Rectal smooth muscle tissue (tissue), 1 donor: ENCODE measurements around the gene DNAJC9.
A peak's percentile ranks its signal among the peaks of the same experiment; 100 is the strongest.

Source experiments
- H3K27ac ChIP-seq: one replicate; pipeline ENCODE4 v1.7.0; 2013; ENCODE audit warnings: low read depth, low read length, inconsistent platforms
- H3K27me3 ChIP-seq: one replicate; pipeline ENCODE4 v1.7.0; 2013; ENCODE audit warnings: low read length; ENCODE audit not compliant: control insufficient read depth, insufficient read depth
- H3K36me3 ChIP-seq: one replicate; pipeline ENCODE4 v1.7.0; 2013; ENCODE audit warnings: low read length; ENCODE audit not compliant: control insufficient read depth, insufficient read depth
- H3K4me1 ChIP-seq: one replicate; pipeline ENCODE4 v1.7.0; 2013; ENCODE audit warnings: low read length; ENCODE audit not compliant: control insufficient read depth, insufficient read depth
- H3K4me3 ChIP-seq: one replicate; pipeline ENCODE4 v1.7.0; 2013; ENCODE audit warnings: low read length
- H3K9ac ChIP-seq: one replicate; pipeline ENCODE4 v1.7.0; 2013; ENCODE audit warnings: low read length

Gene DNAJC9

DNA sequence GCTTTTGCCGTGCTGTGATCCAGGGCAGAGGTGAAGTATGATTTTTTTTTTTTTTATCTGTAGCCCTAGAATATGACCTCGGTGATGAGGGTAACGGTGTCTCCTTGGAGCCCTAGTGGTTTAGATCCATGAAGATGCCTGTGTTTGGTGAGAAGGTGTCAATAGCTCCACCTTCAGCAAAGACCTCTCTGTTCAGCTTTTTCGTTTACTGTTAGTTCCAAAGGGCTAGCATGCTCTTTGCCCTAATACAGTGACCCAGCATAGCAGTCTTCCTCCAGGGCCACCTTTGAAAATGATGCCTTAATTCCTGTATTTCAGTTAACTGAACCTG, 6.1 kb upstream of the DNAJC9 start:
- Histone ChIP-seq H3K4me3 (peak overlapping the region; percentile 91), H3K9ac (peak overlapping the region; percentile 85)

DNA sequence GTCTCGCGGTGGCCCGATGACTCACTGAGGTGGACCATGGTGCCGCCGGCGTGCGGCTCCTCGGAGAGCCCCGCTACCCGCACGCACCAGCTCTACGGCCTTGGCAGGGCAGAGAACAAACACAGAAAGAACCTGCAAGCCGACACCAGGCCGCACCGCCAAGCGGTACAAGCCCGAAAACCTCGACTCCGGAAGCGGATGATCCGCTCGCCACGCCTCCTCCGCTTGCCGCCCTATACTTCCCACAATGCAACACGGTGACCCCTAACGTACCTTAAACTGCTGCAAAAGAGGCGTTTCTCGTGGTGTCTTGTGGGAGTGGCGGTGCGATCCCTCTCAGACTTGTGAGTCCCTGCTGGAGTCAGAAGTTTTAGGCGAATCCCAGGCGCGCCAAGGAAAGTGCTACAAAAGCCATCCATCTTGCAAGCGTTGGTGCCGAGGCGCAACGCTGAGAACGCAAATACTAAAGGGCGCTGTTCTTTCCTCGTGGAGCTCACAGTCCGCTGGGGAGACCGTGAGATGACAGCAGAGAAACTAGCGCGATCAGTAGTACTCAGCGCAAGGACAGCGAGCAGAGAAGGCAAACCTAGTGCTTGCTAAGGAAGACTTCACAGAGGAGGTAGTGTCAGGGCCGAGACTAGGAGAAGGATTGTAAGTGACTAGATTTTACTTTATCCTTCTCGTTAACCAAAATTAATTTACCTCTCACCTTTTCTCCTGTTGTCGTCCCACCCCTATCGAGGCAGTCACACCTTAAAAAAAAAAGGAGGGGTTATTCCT, 5.6 kb upstream of the DNAJC9 start, which contains the start of gene MRPS16:
Gene MRPS16, minus strand, starts transcription at position 200 of the 780 bp plus-strand sequence. Its CDS starts 162 bp downstream, at position 38.
- Histone ChIP-seq H3K9ac (peak within 1 kb of the TSS; percentile 91), H3K36me3 (no peaks in the 10 kb centered on the region), H3K4me3 (peak within 1 kb of the TSS; percentile 91), H3K27ac (peak within 1 kb of the TSS; percentile 88), H3K27me3 (no peaks in the 10 kb centered on the region), H3K4me1 (peaks cover 11% of the 10 kb centered on the region)

More for the DNA sequence above, 6.1 kb upstream of the DNAJC9 start:
- Histone ChIP-seq H3K4me1 (peaks cover 8% of the 10 kb centered on the region), H3K27ac (peak overlapping the region; percentile 88), H3K27me3 (no peaks in the 10 kb centered on the region), H3K36me3 (no peaks in the 10 kb centered on the region)

DNA sequence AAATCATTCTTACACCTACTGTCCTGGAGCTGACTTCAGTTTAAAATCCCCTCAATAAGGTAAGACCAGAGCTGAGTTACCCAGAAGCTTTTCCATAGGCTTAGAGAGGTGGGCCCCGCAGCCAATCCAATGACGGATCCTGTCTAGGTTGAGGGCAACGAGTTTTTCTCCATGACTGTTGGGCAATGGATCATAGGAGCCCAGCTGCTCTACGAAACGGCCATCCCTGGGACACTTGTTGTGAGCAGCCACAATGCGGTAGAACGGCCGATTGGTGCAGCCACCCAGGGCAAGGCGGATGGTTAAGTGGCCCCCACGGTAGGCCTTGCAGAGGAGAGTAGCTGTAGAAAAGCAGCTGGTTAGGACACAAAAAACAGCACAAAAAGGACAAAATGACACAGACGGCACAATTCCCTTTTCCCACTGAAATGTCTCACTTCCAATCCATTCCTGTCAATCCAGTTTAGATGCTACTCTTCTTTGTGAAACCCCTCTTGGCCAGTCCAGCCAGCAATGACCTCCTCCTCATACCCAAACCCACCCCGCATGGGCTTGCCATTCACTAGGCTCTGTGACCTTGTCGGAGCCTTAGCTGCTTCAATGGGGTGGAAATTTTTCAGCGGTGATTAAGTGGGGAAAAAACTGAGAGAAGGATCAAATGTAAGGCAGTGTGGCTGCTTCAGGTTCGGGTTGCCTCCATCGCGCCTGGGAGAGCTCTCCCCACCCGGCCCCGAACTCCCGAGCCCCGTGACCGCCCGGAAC, 4.8 kb upstream of the DNAJC9 start:
- peaks cover 13% of the 10 kb centered on the region for H3K4me1 ChIP-seq
- no peaks in the 10 kb centered on the region for H3K36me3 ChIP-seq
- H3K9ac ChIP-seq: peak overlapping the region; percentile 91
- no peaks in the 10 kb centered on the region for H3K27me3 ChIP-seq
- H3K4me3 ChIP-seq: peak overlapping the region; percentile 91
- peak overlapping the region; percentile 88 for H3K27ac ChIP-seq

DNA sequence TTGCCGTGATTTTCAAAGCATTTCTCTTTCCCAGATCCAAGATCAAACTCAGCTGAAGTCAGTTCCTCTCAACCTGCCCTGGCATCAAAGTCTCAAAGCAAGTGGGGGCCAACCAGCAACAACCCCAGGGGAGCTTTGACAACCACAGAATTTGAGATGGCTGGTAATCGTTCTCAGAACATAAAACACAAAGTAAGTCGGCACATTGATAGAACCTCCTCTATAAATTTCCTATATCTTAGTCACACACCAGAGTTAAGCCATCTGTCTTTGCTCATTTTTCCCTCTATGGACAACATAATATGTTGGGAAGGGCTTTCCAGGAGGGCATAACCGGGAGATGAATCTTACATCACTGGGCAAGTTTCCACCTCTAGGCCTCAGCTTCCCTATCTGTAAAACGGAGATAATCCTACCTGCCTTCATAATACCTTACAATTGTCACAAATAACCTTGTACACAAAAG, 1.2 kb upstream of the DNAJC9 start:
- H3K9ac ChIP-seq: no peak overlapping the region
- no peak overlapping the region for H3K27ac ChIP-seq
- H3K4me3 ChIP-seq: no peak overlapping the region
- peaks cover 8% of the 10 kb centered on the region for H3K36me3 ChIP-seq
- no peaks in the 10 kb centered on the region for H3K27me3 ChIP-seq
- peaks cover 14% of the 10 kb centered on the region for H3K4me1 ChIP-seq

DNA sequence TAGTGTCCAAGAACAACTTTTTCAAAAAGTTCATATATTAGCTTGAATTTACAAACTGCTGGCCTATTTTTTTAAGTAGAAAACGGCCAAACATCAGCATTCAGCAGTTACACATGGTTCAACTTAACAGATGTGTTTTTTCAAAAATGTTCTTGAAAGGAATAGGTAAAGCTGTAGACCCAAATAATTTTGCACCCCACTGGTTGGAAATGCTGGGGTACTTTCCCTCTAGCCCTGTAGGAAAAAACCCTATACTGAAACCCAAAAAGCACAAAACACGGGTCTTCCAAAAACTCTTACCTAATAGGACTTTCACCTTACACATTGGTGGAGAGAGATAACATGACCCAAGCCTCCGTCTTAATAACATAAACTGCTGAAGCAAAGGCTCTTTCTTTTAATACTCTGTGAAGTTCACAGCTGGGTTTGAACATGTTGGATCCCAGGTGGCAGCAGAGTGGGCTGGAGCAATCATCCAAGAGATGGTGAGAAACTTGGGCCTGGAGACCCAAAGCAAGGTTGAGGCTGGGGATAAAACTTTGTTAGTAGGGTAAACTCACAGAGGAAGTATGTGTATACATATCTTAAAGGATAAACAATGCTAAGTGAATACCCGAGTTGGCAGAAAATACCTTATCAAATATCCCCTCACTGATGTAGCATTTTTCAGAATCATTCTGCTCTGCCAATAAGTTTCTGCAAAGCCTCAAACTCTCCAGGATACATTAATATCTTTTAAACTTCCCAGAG, 629 bp upstream of the DNAJC9 start:
- Histone ChIP-seq H3K27ac (peak overlapping the region; percentile 63), H3K36me3 (peaks cover 11% of the 10 kb centered on the region), H3K4me1 (peaks cover 13% of the 10 kb centered on the region), H3K27me3 (no peaks in the 10 kb centered on the region), H3K4me3 (peak overlapping the region; percentile 95), H3K9ac (peak overlapping the region; percentile 58)

DNA sequence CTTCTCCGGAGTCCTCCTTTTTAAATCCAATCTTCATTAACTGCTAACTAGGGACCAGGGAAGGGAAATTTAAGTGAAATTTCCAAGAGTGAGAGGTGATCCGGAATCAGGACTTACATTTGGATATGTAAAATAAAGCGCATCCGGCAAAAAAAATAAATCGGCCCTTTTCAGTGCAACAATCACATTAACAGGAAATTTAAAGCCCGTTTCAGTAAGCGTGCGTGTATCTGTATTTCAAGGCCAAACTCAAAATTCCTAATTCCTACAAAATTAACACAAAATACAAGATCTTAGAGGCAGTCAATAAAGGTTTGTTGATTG, 771 bp downstream of the DNAJC9 start:
- Histone ChIP-seq H3K27me3 (no peaks in the 10 kb centered on the region), H3K27ac (peak overlapping the region; percentile 63), H3K9ac (peak overlapping the region; percentile 68), H3K4me1 (peaks cover 8% of the 10 kb centered on the region), H3K36me3 (peaks cover 11% of the 10 kb centered on the region), H3K4me3 (peak overlapping the region; percentile 95)

DNA sequence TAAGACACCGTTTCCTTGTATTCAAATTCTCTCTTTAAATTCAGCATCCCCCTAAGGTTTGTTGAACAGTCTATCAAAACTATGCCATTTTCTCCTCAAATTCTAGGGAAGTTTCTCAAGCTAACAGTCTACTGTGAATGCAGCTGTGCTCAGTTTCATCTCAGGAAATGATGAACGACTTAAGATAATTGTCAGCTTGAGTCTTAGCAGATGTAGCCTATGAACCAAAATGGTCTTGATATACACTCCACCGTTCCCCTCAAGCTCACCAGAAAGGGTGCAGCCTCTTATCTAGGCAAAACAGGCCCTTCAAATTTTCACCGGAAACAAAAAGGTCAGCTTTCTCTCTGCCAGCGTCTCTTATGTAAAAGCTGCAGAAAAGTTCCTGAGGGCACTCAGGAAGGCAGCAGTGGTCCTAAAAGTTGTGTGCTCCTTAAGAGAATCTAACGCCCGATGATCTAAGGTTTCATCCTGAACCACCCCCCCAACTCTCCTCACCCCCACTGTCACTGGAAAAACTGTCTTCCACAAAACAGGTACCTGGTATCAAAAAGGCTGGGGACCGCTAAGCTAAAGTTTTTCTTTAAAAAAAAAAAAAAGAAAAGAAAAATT, 2.1 kb downstream of the DNAJC9 start:
- Histone ChIP-seq H3K4me1 (peaks cover 8% of the 10 kb centered on the region), H3K9ac (no peak overlapping the region), H3K27me3 (no peaks in the 10 kb centered on the region), H3K27ac (no peak overlapping the region), H3K4me3 (no peak overlapping the region), H3K36me3 (peaks cover 11% of the 10 kb centered on the region)

DNA sequence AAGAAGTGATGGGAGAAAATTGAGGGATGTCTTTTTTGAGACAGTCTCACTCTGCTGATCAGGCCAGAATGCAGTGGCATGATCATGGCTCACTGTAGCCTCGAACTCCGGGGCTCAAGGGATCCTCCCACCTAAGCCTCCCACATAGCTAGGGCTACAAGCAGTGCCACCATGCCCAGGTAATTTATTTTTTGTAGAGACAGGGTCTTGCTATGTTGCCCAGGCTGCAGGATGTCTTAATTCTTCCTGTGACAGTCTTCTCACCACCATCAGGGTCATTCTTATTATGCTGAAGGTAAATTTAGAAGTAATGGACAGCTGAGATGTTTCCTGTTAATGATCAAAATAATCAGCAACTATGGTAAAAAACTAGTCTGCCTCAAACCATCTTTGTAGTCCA, 7.1 kb downstream of the DNAJC9 start:
- no peak overlapping the region for H3K9ac ChIP-seq
- no peak overlapping the region for H3K27ac ChIP-seq
- no peaks in the 10 kb centered on the region for H3K4me1 ChIP-seq
- no peak overlapping the region for H3K4me3 ChIP-seq
- peaks cover 11% of the 10 kb centered on the region for H3K36me3 ChIP-seq
- H3K27me3 ChIP-seq: no peaks in the 10 kb centered on the region

DNA sequence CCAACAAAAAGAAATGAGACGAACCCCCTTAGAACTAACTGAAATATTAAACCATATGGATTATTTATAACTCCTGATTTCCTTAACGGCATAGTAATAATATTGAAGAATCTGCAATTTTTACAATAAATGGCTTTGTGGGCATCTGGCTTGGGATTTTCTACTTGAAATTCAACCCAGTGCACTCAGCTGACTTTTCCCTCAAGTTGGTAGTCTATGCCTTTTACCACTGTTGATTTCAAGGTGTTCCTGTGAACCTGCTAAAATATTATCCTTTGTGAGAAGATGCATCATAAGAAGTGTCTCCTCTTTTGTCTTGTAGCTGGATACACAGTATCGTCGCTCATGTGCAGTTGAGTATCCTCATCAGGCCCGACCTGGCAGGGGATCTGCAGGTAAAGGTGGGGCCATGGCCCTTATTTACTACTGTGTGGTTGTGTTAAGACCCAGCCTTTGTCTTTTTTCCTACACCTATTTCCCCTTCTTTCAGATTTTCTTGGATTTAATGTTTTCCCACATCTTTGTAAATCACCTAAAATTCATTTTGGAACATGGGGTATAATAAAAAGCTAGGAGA, 8.0 kb downstream of the DNAJC9 start:
- H3K9ac ChIP-seq: no peak overlapping the region
- no peaks in the 10 kb centered on the region for H3K27me3 ChIP-seq
- H3K4me3 ChIP-seq: no peak overlapping the region
- H3K27ac ChIP-seq: no peak overlapping the region
- H3K36me3 ChIP-seq: peaks cover 8% of the 10 kb centered on the region
- no peaks in the 10 kb centered on the region for H3K4me1 ChIP-seq

DNA sequence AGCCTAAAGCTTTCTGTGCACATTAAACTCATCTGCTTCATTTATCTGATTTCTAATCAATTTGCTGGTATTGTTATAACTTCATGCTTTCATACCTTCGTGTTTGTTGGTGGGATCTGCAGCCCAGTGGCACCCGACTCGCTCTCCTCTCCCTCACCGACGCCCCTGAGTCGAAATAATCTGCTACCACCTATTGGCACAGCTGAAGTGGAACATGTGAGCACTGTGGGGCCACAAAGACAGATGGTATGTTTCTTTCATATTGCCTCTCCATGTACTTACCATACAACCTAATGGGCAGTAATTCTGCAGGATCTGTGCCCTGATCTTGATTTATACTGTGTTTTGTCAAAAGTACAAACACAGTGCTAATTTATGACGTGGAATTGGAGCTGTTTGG, 12.4 kb downstream of the DNAJC9 start:
- Histone ChIP-seq H3K9ac (no peak overlapping the region), H3K36me3 (peaks cover 7% of the 10 kb centered on the region), H3K4me1 (no peaks in the 10 kb centered on the region), H3K27me3 (no peaks in the 10 kb centered on the region), H3K4me3 (no peak overlapping the region), H3K27ac (no peak overlapping the region)

DNA sequence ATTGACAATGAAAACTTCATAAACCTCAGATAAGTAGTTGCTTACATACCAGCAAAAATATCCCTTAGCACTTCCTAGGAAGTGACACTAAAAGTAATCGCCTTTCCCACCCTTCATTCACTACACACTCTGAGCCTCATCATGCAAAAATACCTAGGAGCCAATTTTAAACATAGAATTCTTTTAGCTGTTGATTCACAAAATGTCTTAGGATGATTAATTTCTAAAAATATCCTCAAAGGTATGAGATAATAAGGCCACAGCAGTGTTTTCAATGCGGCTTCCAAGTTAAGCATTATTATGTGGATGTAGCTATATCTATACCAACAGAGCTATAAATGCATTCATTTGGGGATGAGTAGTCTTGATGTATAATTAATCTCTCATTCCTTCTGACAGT, 13.2 kb downstream of the DNAJC9 start:
- no peak overlapping the region for H3K27ac ChIP-seq
- H3K27me3 ChIP-seq: no peaks in the 10 kb centered on the region
- no peak overlapping the region for H3K4me3 ChIP-seq
- H3K9ac ChIP-seq: no peak overlapping the region
- H3K36me3 ChIP-seq: peaks cover 7% of the 10 kb centered on the region
- no peaks in the 10 kb centered on the region for H3K4me1 ChIP-seq

DNA sequence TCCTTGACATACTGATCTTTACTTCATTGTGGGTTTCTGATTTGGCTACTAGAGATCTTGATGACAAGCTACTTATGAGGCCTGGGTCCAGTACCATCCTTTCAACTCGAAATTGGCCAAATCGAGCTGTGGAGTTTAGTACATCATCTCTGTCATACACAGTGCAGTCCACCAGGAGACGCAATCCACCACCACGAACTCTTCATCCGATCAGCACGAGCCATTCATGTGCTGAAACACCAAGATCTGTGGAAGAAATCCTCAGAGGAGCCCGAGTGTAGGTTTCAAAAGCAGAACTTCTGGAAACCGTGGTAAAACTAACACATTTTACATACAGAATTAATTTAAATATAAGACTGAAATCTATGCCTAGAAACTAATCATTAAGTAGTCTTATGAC, 14.2 kb downstream of the DNAJC9 start:
- no peak overlapping the region for H3K4me3 ChIP-seq
- H3K27me3 ChIP-seq: no peaks in the 10 kb centered on the region
- H3K27ac ChIP-seq: no peak overlapping the region
- H3K4me1 ChIP-seq: no peaks in the 10 kb centered on the region
- H3K36me3 ChIP-seq: peaks cover 7% of the 10 kb centered on the region
- H3K9ac ChIP-seq: no peak overlapping the region
